GM04504 (cell line): Measurements from ENCODE around the gene SPTB.

Experiments used
- DNase-seq: peaks from one replicate; pipeline ENCODE4 v3.0.0-alpha.2; 2012; ENCODE audit warnings: low read depth

SPTB gene

DNA sequence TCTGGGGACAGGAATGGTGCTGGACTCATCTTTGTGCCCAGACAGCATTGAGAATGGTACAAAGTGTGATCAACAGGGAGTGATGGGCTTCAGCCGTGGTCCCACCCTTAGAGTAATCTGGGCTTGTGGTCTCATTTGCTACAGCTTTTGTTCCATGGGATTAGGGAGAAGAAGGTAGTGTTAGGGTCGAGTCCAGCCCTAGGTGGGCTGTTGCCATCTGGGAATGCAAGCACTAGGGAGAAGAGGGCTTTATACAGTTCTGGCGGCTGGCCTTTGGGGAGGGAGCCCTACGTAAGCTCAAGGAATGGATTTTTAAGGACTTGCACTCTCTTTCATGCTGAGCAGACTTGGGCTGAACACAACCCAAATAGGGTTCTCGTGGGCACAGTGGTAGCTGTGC lies 170.6 kb downstream of the SPTB start:
- no peak for DNase-seq

DNA sequence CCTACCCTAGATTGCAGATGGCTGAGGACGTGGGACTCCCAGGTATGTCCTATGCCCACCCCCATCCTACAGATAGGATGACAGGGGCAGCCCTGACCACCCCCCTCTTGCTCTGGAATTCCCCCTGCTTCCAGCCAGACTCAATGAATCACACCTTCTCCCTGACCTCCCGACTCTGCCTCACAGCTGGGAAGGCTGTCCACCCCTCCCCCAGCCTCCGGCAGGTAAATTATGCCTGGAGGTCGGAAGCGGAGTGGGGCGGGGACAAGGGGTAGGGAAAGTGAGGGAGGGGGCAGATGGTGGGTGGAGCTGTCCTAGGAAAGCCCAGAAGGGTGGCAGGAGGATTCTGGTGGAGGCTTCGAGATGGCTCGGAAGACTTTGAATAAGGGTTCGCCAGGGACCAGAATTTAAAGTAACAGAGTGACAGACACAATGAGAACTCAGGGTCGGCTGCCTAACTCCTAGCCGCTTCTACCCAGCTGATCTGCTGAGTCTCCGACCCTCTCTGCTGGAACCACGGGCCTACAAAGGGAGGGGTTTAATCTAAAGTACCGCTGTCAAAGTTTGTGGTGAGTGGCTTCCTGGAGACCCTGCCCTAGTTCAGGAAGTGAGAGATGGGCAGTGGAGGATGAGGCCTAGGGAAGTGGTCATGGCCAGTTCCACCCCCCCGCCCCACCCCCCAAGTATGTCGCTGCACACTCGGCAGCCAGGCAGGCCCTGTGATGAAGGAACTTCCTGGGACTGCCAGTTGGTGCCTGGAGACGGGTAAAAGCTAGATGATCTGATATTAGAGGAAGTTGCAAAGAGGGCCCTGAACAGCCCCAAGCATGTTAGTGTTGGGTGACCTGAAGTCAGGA lies 171.3 kb downstream of the SPTB start:
- DNase-seq: no peak

DNA sequence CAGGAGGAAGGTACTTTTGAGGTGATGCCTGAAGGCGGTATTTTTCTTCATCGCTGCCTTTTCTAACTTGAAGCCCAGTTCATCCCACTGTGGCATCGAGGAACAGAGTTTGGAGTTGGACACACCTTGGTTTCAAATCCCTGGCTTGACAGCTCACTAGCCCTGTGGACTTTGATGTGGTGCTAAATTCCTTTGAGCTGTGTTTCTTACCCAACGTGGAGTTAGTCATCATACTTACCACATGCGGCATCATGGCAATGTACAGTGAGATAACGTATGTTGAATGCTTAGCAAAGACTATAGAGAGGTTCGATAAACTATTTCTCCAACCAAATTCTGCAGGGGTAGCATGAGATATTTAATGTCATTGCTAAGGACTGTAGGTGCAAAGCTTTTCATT lies 172.0 kb downstream of the SPTB start:
- DNase-seq: no peak

DNA sequence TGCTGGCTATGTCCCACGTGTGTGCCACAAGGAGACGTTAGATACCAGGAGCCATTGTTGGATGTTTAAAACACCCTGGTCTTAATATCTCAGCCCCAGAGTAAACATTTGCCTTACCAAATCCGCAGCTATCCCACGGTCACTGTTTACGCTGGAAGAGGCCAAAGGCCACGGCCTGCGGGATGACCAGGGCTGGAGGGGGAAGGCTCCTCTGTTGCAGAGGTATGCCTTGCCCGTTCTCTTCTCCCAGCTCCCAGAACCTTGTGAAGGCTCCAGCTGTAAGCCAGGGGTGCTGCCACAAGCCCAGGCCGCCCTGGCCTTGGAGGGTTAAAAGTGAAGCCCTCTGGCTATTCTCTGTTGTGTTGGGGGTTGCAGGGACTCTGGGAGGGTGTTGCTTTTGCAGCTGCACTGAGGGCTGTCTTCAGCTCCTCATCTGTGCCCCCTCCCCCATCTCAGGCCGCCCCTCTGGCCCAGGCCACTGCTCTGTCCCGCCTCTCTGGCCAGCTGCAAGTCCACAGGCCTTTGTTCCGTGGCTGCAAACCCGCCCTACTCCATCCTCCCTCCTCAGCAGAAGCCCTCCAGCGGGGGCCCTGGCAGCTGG lies 173.0 kb downstream of the SPTB start:
- no peak for DNase-seq

DNA sequence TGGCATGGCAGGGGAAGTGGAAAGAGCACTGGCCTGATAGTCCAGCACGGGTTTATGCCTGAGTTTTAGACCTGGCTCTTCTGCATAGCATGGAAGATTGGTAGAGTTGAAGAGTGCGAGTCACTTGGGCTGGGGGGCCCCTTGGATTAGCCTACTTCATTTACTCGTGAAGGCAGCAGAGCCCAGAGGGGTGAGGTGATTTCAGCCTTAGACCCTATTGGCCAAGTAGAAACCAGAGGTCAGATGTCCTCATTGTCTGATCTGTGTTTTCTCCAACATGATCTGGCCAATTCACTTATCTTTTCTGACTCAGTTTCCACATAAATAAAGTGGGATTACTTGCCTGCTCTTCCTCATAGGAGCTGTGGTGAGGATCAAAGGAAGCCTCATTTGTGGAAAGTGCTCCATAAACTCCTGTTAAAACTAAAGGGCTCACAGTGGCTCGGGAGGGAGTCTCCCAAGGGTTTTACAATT lies 173.6 kb downstream of the SPTB start:
- DNase-seq: no peak

DNA sequence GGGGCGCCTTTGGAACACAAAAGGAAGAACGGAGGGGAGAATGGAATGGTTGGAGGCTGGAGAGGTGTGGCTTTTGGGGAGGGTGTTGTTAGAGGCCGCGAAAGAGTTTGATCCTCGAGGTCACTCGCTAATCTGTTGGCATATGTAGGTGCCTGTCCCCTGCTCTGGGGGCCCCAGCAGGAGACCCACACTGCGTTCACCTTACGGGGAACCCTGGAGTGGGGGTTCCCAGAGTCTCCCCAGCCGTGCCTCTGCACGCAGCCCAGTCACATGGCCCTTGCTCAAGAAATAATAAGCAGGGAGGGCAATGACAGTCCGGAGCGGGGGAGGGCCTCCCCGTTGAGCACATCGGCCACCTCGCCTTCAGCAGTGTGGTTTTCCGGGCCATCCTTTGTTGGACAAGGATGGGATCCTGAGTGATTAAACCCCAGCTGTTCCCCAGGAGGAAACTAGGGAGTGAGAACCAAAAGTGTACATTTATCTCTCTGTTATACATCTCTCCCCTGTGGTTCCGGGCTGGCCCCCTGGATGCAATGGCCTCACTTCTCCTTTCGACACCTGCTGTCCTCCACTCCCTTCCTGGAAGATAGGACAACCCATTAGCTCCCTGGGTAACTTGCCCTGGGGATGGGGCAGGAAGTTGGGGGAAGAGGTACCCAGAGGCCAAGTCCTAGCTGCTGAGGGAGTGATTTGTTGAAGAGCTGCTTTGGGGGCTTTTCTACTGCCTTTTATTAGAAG lies 174.2 kb downstream of the SPTB start:
- DNase-seq: no peak

DNA sequence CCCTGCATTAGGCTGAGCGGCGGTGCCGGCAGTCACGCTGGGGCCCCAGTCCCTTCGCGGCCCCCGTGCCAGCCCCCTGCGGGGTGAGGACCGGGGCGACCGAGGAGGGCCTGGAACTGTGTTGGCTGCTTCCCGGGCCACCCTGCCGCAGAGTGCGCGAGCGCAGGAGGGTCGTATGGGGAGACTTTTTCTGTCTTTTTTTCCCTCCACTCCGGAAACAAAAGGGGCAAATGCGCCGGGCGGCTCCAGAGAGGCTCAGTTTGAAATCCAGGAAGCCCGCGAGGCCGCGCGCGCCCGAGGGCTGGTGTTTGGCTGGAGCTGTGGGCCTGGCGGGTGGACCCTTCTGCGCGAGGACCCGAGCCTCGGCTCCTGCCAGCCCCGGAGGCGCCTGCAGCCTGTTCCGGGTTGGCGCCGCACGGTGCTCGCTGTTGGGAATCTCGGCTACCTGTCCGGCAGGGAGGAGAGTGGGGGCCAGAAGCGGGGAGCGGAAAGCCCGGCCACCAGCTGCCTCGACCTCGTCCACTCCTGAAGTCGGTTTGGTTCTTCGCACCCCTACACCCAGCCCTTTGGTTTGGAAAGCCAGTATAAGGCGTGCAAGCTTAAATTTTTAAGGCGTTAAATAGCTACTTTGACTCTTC lies 174.8 kb downstream of the SPTB start:
- no peak for DNase-seq

DNA sequence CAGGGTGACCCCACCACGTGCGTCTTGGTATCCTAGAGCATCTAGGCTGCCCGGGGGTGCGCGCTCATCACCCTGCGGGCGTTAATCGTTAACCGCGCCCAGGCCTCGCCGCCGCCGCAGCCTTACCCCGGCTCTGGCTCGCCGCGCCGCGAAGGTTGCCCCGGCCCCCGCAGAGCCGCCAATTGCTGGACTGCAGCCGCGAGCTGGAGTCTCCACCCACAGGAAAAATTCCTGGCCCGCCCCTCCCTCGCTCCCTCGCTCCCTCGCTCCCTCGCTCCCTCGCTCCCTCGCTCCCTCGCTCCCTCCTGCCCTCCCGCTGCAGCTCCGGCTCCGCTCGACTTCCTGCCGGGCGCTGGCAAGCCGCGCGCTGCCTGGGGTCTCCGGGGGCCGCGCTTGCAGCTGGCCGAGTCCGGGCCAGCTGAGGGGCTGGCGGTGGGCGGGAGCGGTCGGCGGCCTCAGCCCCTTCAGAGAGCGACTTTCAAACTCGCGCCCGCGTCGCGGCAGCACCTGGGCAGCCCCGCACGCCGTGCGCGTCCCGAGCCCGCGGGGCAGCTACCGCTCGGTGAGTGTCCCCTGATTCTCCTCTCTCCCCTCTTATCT lies 175.5 kb downstream of the SPTB start, which contains the start of gene PLEKHG3:
Gene PLEKHG3 (plus strand): TSS at position 282 of the 600 bp plus-strand sequence. CDS start 23,208 bp downstream, outside the sequence.
- no peak for DNase-seq

DNA sequence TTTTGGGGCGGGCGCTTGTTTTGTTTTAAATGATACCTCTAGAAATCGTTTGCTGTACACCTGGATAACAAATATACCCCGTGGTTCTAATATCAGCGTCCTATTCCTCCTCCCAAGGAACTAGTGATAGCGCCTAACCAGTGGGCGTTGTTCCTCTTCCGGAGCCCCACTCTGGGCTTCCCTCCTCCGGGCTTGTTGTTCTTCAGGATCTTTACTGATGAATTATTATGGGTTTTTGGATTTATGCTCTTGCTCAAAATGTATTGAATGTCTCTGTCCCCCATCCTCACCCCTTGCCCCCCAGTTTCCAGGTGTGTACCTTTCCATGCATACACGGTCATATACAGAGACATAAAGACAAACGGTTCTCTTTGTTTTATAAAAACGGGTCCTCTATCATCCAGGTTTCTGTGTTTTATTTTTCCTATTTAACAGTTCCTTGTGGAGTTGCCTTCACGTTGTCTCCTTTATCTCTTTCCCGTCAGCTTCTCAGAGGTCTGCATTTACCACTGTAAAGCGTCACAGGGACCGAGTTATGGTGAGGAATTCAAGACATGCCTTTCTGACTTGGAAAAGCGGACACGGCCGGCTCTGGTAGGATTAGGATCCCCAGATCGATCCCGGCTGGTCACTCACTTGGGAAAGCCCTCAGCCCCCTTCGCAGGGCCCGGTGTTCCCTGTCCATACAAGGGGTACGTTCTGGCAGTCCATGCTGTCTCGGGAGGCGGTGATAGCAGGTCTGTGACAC lies 176.1 kb downstream of the SPTB start:
- DNase-seq: no peak

DNA sequence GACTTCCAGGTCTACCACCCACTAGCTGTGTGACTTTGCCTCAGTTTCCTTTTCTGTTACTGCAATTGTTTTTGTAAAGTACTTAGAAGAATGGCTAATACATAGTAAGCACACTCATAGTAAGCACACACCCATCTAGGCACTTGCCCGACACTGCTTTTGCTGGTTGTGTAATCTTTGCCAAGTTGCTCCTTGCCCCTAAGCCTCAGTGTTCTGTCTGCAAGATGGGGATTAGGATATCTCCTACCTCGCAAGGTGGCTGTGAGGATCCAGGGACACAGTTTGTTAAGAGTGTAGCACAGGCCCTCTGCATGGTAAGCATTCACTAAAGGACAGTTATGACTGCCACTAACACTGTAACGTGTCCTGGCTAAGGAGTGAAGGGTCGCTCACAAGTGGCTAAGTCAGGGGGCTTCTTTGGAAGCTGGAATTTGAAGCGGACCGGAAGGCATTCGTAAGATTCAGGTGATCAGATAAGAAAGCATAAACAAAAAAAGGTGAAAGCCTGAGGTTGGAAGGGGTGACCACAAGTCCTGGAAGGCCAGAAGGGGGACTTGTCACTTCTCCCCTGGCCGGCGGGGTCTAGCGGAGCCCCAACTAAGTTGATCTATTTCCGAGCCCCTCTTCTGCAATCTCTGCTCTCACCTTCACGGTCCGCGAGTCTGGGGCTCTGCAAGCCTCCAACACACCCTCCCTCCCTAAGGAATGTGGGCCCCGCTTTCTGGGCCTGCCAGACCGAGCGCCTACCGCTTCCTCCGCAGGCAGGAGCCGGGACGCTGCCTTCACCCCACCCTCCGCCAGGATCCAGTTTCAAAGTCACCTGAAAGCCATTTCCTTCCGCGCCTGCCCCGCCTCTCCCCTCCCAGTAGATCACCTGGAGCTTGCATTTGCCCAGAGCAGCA lies 177.0 kb downstream of the SPTB start:
- DNase-seq: no peak

DNA sequence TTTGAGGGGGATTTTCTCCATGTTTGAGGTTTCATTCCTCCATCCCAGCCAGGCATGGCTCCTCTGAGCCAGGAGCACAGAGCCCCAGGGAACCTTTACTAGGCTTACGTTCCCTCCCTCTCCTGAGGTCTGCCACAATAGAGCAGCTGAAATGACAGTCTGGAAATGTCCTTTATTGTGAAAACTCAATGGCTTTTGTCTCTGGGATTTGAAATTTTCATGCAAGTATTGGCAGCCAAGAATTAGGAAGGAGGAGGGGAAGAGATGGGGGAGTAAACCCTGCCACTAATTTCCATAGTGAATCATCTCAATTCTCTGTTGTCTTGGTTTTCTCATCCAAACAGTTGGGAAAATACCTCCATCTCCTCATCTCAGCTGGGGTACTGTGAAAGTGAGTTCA lies 178.0 kb downstream of the SPTB start:
- no peak for DNase-seq

DNA sequence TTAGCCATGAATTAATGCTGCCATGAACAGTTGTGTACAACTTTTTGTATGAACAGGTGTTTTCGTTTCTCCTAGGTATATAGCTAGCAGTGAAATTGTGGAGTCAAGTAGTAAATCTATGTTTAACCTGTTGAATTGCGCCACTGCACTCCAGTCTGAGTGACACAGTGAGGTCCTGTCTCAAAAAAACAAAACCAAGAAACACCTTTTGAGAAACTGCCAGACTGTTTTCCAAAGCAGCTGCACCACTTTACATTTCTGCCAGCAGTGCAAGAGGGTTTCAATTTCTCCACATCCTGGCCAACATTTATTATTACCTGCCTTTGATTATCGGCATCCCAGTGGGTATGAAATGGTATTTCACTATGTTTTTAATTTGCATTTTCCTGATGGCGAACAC lies 178.8 kb downstream of the SPTB start:
- no peak for DNase-seq

DNA sequence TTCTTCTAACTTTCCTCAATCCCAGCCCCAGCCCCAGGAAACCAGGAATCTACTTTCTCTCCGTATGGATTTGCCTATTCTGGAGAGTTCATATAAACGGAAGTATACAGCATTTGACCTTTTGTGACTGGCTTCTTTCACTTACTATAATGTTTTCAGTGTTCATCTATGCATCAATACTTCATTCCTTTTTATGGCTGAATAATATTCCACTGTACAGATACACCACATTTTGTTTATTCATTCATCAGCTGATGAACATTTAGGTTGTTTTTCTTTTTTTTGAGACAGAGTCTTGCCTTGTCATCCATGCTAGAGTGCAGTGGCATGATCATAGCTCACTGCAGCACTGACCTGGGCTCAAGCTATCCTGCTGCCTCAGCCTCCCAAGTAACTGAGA lies 179.4 kb downstream of the SPTB start:
- DNase-seq: no peak

DNA sequence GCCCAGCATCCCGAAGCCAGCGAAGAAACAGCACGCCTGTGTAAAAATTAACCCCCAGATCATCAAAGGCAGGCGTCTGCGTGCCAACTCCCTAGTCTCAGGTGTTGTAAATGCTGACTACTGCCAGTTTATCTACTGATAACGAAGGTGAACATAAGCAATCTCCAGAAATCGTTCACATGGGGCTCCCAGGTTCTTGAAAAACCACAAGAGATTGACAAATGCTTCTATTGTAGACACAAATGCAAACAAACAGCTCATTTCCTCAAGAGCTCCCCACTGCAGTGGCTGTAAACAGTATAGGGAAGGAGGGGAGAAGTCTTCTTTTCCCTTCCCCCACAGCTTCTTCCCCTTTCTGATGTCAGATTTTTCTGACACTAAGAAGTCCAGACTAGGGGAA lies 180.8 kb downstream of the SPTB start:
- no peak for DNase-seq

DNA sequence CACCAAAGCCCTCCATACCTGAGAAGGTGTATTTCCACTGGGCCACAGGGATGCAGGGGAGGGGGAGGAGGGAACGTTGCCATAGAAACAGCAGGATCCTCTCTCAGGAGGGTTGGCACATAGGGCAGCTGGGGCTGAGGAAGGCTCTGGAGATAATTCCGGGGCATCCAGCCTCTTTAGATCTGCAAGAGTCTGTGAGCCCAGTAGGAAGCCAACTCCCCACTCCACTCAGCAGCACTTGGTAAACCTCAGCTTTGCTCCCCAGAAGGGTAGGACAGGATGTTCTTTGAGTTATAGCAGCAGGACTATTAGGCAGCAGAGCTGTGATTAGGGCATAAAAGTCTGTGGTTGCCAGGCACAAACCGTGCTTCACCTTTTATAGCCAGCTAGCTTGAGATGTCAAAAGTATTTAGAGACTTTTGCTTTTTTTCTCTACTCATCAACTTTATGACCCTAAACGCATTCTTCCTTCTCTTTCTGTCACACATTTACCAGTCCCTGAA lies 183.3 kb downstream of the SPTB start:
- no peak for DNase-seq
